COLO829 (cell line): Measurements from ENCODE around the gene TIPIN.

Experiments
- DNase-seq: peaks from one replicate; pipeline ENCODE4 v3.0.0; 2012; ENCODE audit warnings: low spot score

TIPIN gene

GRCh38 chr15:66296186-66296585 is 60.3 kb downstream of the TIPIN start:
- no peak for DNase-seq

GRCh38 chr15:66294932-66295235 is 61.6 kb downstream of the TIPIN start:
- DNase-seq, result peak; percentile 2

GRCh38 chr15:66294157-66294931 is 62.1 kb downstream of the TIPIN start:
- DNase-seq, result peak; percentile 11

- peak; percentile 2 for DNase-seq
Measured at GRCh38 chr15:66293419-66294156, 62.9 kb downstream of the TIPIN start, which contains the start of gene DIS3L. DIS3L (plus strand) TSS chr15:66293568; CDS start chr15:66293597, 29 bp downstream.

- DNase-seq, result no peak
Measured at GRCh38 chr15:66292571-66293418, 63.7 kb downstream of the TIPIN start.

GRCh38 chr15:66291816-66292570 is 64.5 kb downstream of the TIPIN start:
- DNase-seq, result no peak

- DNase-seq, result no peak
Measured at GRCh38 chr15:66290518-66290917, 66.0 kb downstream of the TIPIN start.

GRCh38 chr15:66290007-66290406 is 66.5 kb downstream of the TIPIN start:
- DNase-seq, result no peak

- no peak for DNase-seq
Measured at GRCh38 chr15:66288551-66289185, 67.8 kb downstream of the TIPIN start.

GRCh38 chr15:66288093-66288492 is 68.4 kb downstream of the TIPIN start:
- no peak for DNase-seq

- peak; percentile 5 for DNase-seq
Measured at GRCh38 chr15:66287461-66288057, 68.9 kb downstream of the TIPIN start.
